HL-60 (cell line): Measurements from ENCODE around the gene PNPLA2.
A peak's percentile ranks its signal among the peaks of the same experiment; 100 is the strongest.

Experiments used
- DNase-seq, 2 experiments: peaks; one replicate each; pipeline ENCODE4 v3.0.0-alpha.2; 2010 to 2020; ENCODE audit warnings: low read depth in 1 of 2, low spot score in 1 of 2
- H3K27ac ChIP-seq: fragments of 250-450 bp; sonication (Bioruptor Pico); replicated peaks from 2 replicates; pipeline ENCODE4 v1.5.1; 2020; ENCODE audit warnings: mild to moderate bottlenecking, moderate library complexity
- H3K27me3 ChIP-seq: fragments of 250-450 bp; sonication (Bioruptor Pico); 2 replicates; pipeline ENCODE4 v1.5.1; 2021; ENCODE audit warnings: mild to moderate bottlenecking, moderate library complexity; ENCODE audit not compliant: insufficient read depth, poor library complexity, severe bottlenecking
- H3K4me3 ChIP-seq: replicated peaks from 2 replicates; pipeline ENCODE4 v1.5.1; 2011; ENCODE audit warnings: mild to moderate bottlenecking, control low read depth, low read length; ENCODE audit not compliant: insufficient read depth
- CTCF ChIP-seq: IDR thresholded peaks from one replicate; pipeline ENCODE4 v1.5.1; 2011; ENCODE audit warnings: low read length, control low read depth, inconsistent platforms; ENCODE audit not compliant: insufficient read depth
- GABPA ChIP-seq: IDR thresholded peaks from 2 replicates; pipeline ENCODE4 v1.6.1; 2012; ENCODE audit warnings: low read depth
- POLR2AphosphoS5 ChIP-seq: IDR thresholded peaks from 2 replicates; pipeline ENCODE4 v1.6.1; 2012; ENCODE audit warnings: low read depth
- REST ChIP-seq: IDR thresholded peaks from 2 replicates; pipeline ENCODE4 v1.6.1; 2012; ENCODE audit warnings: low read depth; ENCODE audit not compliant: insufficient replicate concordance
- SPI1 ChIP-seq: IDR thresholded peaks from 2 replicates; pipeline ENCODE4 v1.6.1; 2012; ENCODE audit warnings: low read depth, mild to moderate bottlenecking, borderline replicate concordance
- long read RNA-seq: library from polyadenylated mRNA; unstranded; transcript quantifications from one replicate; pipeline ENCODE4 v2.0.0, GENCODE V29; 2020

PNPLA2 gene
- long read RNA-seq, partial matches to known transcripts = 32 of 35 reads
- long read RNA-seq, other reads (novel, unspliced or antisense) = 3 of 35 reads

GRCh38 chr11:818396-819128, at the start of gene PNPLA2:
Gene PNPLA2, plus strand, starts transcription at chr11:818914. Its CDS starts 805 bp downstream, at chr11:819719.
- H3K27ac ChIP-seq = peak within 1 kb of the TSS; percentile 80
- TF ChIP-seq POLR2AphosphoS5 = no peak
- no peak for TF ChIP-seq GABPA
- no peak for TF ChIP-seq CTCF
- no peak for DNase-seq
- no peaks in the 10 kb centered on the region for H3K27me3 ChIP-seq
- peak within 1 kb of the TSS; percentile 70 for H3K4me3 ChIP-seq

GRCh38 chr11:769887-770641, 48.6 kb upstream of the PNPLA2 start:
- no peaks in the 10 kb centered on the region for H3K27me3 ChIP-seq
- TF ChIP-seq SPI1 (no peak), REST (no peak), POLR2AphosphoS5 (no peak), GABPA (no peak), CTCF (no peak)
- no peak overlapping the region for H3K4me3 ChIP-seq
- no peak for DNase-seq
- no peak overlapping the region for H3K27ac ChIP-seq

GRCh38 chr11:770642-771616, 47.8 kb upstream of the PNPLA2 start:
- DNase-seq = no peak
- Histone ChIP-seq H3K27ac (no peak overlapping the region), H3K4me3 (no peak overlapping the region), H3K27me3 (no peaks in the 10 kb centered on the region)
- no peak for TF ChIP-seq POLR2AphosphoS5
- no peak for TF ChIP-seq GABPA
- TF ChIP-seq CTCF = no peak

GRCh38 chr11:771617-772204, 47.0 kb upstream of the PNPLA2 start:
- TF ChIP-seq SPI1 = no peak
- no peak for TF ChIP-seq GABPA
- no peak for TF ChIP-seq POLR2AphosphoS5
- TF ChIP-seq REST = no peak
- no peak for TF ChIP-seq CTCF
- H3K27ac ChIP-seq = no peak overlapping the region
- no peak for DNase-seq
- H3K4me3 ChIP-seq = no peak overlapping the region
- H3K27me3 ChIP-seq = no peaks in the 10 kb centered on the region
